ENCODE measurements around the gene NCOA3.
"Not testable (repeated sequence)": the region's sequence is repeated elsewhere in the genome, so short reads cannot be mapped to it uniquely, and the experiment has no call there.

Gene NCOA3

DNA sequence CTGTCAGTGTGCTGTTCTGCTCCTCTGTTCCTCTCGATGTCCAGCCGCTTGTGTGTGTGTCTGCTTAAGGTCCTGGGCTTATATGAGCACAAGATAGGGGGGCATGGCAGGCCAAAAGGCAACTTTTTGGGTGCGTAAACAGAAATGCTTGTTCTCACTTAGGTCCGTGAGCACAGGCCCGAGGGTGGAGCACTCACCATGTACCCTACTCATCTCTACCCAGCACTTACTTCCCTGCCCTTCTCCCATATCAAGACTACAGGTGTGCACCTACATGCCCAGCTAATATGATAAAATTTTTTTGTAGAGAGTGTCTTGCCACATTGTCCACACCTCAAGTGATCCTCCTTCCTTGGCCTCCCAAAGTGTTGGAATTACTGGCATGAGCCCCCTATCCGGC, 34.3 kb downstream of the NCOA3 start:
- DNase-seq (ENCODE audit: low spot score), result no peak

DNA sequence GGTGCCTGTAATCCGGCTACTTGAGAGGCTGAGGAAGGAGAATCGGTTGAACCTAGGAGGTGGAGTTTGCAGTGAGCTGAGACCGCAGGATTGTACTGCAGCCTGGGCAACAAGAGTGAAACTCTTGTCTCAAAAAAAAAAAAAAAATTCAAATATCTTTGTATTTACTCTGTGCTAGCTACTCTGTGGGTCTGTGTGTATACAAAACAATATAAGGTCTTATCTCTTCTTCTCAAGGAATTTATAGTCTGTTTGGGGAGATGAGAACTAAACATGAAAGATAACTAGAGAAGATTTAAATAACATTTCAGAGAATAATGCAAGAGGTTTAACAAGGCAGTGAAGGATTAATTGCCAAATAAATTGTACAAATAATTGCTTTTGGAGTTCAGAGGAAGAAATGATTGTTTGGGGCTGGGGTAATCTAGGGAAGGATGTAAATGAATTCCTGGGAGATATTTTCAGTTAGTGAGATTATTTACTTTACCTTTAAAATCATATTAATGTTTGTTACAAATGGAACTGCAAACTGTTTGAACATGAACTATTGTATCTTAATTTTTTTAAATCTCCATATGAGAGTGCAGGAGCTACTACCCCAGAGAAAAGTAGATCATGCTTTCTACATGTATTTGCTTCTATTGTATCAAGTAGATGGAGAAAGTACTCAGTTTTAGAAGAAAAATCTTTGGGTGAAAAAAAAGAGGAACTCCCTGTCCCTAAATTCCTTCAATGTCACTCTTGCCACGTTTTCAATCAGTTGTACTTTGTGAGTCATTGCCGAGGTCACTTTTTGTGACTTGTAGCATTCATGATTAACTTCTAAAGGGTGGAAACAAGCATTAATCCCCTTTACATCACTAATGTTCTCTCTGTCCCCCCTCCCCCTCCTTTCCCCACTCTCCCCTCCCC, 39.0 kb downstream of the NCOA3 start:
- no peak for DNase-seq (ENCODE audit: low spot score)

GRCh38 chr20:47541355-47541922, 39.8 kb downstream of the NCOA3 start:
- DNase-seq (ENCODE audit: low spot score), result no peak

- peak; percentile 23 for DNase-seq (ENCODE audit: low spot score)
Measured at GRCh38 chr20:47543006-47543431, 41.3 kb downstream of the NCOA3 start.

GRCh38 chr20:47544240-47544639, 42.6 kb downstream of the NCOA3 start:
- DNase-seq (ENCODE audit: low spot score), result peak; percentile 30

DNA sequence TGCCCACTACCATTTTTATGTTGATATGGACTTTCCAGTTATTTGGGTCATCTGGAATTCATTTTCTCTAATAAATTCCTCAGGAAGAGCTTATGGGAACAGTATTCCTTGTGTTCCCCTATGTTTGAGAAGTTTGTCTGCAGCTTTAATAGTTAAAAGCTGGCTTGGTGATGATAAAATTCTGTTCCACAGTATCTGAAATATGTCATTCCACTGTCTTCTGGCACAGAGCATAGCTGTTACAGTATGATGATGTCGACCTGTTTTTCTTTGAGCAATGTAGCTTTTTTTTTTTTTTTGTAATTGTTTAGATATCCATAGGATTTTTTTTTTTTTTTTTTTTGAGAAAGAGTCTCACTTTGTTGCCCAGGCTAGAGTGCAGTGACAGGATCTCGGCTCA, 43.2 kb downstream of the NCOA3 start:
- peak; percentile 27 for DNase-seq (ENCODE audit: low spot score)

DNA sequence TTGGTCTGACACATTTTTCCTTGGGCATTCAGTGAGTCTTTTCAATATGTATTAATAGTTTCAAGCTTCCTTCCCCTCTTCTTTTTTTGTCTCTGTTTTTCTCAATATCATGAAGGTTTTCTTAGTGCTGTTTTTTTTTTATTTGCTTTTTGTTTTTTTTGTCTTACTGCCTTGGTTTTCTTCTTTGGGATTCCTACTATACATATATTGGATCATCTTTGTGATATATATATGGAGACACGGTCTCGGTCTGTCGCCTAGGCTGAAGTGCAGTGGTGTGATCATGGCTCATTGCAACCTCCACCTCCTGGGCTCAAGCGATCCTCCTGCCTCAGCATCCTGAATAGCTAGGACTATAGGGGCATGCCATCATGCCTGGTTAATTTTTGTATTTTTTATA, 43.8 kb downstream of the NCOA3 start:
- no peak for DNase-seq (ENCODE audit: low spot score)

DNA sequence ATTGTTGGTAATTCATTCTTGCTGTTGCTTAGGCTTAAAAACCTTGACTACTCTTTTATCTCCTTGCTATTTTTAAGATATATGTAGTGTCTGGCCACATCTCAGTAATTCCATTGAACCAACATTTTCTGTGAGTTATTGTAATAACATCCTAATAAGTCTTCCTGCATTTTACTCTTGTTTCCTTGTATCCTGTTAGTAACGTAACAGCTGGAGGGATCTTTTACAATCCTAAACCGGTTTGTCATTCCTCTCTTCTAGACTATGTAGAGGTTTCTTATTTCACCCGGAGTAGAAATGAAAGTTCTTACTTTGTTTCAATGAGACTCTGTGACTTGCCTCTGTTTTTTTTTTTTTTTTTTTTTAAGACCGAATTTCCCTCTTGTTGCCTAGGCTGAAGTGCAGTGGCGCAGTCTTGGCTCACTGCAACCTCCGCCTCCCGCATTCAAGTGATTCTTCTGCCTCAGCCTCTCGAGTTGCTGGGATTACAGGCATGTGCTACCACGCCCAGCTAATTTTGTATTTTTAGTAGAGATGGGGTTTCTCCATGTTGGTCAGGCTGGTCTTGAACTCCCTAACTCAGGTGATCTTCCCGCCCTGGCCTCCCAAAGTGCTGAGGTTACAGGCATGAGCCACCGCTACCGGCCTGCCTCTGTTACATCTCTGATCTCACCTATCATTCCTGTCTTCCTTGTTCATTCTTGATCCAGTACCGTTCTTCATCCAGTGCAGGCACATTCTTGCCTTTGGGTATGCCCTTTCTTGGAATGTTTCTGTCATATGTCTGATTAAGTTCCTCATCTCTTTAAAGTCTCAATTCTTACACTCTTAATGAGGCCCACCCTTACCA, 44.7 kb downstream of the NCOA3 start:
- peak; percentile 12 for DNase-seq (ENCODE audit: low spot score)

DNA sequence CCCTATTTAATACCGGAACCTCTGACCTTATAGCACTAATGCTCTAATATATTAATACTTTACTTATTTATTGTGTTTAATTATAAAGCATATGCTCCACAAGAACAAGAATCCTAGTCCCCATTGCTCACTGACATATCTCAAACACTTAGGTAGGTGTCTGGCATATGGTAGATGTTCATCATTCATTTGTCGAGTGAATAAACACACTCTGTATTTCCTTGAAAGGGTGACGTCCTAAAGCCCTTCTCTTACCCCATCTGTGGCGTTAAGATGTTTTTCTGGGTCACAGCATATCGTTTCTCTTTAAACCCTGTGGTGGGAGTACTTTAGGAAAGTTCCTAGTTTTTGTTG, 45.3 kb downstream of the NCOA3 start:
- no peak for DNase-seq (ENCODE audit: low spot score)

GRCh38 chr20:47549671-47550070, 48.0 kb downstream of the NCOA3 start:
- DNase-seq (ENCODE audit: low spot score), result no peak

DNA sequence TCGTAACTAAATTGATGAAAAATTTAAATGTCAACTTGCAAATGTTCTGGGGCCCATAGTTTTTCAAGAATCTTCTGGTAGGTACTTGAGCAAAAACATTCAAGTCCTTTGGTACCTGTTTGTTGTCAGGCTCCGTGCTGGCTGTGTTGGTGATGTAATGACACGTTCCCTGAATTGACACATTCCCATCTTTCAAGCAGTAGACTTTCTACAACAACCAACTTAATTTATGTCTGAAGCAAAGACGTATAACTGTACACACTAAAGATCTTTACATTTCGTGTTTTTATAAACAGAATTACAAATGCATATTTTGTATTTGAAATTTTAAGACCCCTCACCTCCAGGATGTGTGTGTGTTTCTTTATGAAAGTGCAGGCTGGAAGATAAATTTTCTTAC, 49.5 kb downstream of the NCOA3 start:
- no peak for DNase-seq (ENCODE audit: low spot score)

DNA sequence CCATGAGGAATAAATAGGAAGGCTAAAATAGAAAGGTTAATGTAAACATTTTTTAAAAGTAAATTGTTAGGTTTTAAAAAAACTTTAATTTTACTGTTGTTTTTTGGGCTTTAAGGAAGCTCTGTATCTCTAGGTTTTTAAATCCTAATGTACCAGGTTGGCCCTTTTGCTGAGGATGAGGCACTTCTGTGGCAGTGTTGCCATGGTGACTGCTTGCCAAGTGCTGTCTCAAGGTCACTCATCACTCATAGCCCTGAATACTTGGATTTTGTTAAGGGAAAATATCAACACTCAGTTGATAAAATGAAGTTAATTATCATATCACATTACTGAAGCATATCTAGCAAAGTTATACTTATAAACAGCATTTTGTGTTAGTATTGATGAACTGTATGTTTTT, 50.2 kb downstream of the NCOA3 start:
- no peak for DNase-seq (ENCODE audit: low spot score)

DNA sequence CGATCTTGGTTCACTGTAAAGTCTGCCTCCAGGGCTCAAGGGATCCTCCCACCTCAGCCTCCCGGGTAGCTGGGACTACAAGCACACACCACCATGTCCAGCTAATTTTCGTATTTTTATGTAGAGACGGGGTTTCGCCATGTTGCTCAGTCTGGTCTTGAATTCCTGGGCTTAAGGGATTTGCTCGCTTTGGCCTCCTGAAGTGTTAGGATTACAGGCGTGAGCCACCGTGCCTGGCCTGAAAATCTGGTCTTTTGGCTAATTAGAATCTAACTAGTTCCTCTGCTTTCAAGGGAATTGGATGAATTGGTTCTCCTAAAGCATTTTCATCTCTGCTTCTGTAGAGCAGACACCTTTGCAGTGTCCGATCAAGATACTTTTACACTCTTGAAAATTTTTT, 51.3 kb downstream of the NCOA3 start:
- no peak for DNase-seq (ENCODE audit: low spot score)

DNA sequence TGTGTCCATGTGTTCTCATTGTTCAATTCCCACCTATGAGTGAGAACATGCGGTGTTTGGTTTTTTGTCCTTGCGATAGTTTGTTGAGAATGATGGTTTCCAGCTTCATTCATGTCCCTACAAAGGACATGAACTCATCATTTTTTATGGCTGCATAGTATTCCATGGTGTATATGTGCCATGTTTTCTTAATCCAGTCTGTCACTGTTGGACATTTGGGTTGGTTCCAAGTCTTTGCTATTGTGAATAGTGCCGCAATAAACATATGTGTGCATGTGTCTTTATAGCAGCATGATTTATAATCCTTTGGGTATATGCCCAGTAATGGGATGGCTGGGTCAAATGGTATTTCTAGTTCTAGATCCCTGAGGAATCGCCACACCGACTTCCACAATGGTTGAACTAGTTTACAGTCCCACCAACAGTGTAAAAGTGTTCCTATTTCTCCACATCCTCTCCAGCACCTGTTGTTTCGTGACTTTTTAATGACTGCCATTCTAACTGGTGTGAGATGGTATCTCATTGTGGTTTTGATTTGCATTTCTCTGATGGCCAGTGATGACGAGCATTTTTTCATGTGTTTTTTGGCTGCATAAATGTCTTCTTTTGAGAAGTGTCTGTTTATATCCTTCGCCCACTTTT, 52.0 kb downstream of the NCOA3 start:
- not testable (repeated sequence) for DNase-seq (ENCODE audit: low spot score)

DNA sequence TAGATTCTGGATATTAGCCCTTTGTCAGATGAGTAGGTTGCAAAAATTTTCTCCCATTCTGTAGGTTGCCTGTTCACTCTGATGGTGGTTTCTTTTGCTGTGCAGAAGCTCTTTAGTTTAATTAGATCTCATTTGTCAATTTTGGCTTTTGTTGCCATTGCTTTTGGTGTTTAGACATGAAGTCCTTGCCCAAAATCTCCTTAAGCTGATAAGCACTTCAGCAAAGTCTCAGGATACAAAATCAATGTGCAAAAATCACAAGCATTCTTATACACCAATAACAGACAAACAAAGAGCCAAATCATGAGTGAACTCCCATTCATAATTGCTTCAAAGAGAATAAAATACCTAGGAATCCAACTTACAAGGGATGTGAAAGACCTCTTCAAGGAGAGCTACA, 52.6 kb downstream of the NCOA3 start:
- DNase-seq (ENCODE audit: low spot score), result not testable (repeated sequence)

DNA sequence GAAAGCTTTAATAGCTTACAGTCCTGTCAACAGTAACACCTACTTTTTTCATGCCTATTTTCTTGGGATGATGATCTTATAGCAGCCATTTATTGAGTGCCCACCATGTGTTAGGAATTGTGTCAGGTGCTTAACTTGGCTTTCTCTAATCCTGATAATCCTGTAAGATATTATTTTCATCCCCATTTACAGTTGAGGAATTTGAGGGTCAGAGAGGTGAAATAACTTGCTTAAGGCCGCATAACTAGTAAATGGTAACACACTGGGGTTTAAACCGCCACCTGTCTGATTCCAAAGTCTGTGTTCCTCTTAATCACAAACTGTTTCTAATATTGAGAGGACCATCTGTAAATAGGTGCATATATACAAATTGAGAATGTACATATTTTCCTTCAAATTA, 55.5 kb downstream of the NCOA3 start:
- no peak for DNase-seq (ENCODE audit: low spot score)

- DNase-seq (ENCODE audit: low spot score), result no peak
Measured at GRCh38 chr20:47557791-47558190, 56.1 kb downstream of the NCOA3 start.

GRCh38 chr20:47558295-47559066, 56.8 kb downstream of the NCOA3 start:
- no peak for DNase-seq (ENCODE audit: low spot score)

- DNase-seq (ENCODE audit: low spot score), result no peak
Measured at GRCh38 chr20:47559141-47559540, 57.5 kb downstream of the NCOA3 start.

- DNase-seq (ENCODE audit: low spot score), result no peak
Measured at GRCh38 chr20:47561180-47561579, 59.5 kb downstream of the NCOA3 start.
